Upper lobe of left lung (tissue), 6 donors: ENCODE results near the gene MALRD1. TPM values are rescaled to one million over a fixed set of nuclear protein-coding genes. Genes with fewer than 3 reads are reported as not detected.
A peak's percentile ranks its signal among the peaks of the same experiment; 100 is the strongest.

ENCODE experiments used
- ATAC-seq, 2 donors: fragments of 200-7000 bp; cut with Tn5 transposase; one replicate each; pipeline ENCODE4 v1.9.1; 2022; ENCODE audit warnings: mild to moderate bottlenecking in 2 of 2, moderate library complexity in 2 of 2; ENCODE audit not compliant: low FRiP score in 2 of 2
- DNase-seq, 2 donors: peaks; one replicate each; pipeline ENCODE4 v3.0.0-alpha.2; 2019 to 2020
- H3K27ac ChIP-seq, 4 donors: fragments of 200-600 bp; sonication (generic); one replicate each; pipeline ENCODE4 v1.5.1; 2016 to 2019
- H3K27me3 ChIP-seq, 4 donors: fragments of 200-600 bp; sonication (generic); one replicate each; pipeline ENCODE4 v1.5.1; 2017 to 2019
- H3K36me3 ChIP-seq, 4 donors: fragments of 200-600 bp; sonication (generic); one replicate each; pipeline ENCODE4 v1.5.1; 2016 to 2019
- H3K4me1 ChIP-seq, 4 donors: fragments of 200-600 bp; sonication (generic); one replicate each; pipeline ENCODE4 v1.5.1; 2018 to 2019
- H3K4me3 ChIP-seq, 4 donors: fragments of 200-600 bp; sonication (generic); one replicate each; pipeline ENCODE4 v1.5.1; 2017 to 2019; ENCODE audit warnings: mild to moderate bottlenecking in 2 of 4, moderate library complexity in 1 of 4
- H3K9me3 ChIP-seq, 4 donors: fragments of 200-600 bp; sonication (generic); one replicate each; pipeline ENCODE4 v1.5.1; 2018 to 2019
- CTCF ChIP-seq, 6 experiments: fragments of 450-650 bp in 4 of 6; fragments of 200-600 bp in 2 of 6; sonication (generic) in 2 of 6; IDR thresholded peaks; one replicate each; pipeline ENCODE4 v1.5.1; 2016 to 2019; ENCODE audit warnings: antibody characterized with exemption in 6 of 6
- EP300 ChIP-seq, 4 donors: sonication (generic); formaldehyde crosslinking; IDR thresholded peaks; one replicate each; pipeline ENCODE4 v1.5.1; 2017; ENCODE audit warnings: antibody characterized with exemption in 4 of 4, control low read depth in 2 of 4
- POLR2A ChIP-seq, 4 donors: fragments of 450-650 bp; IDR thresholded peaks; one replicate each; pipeline ENCODE4 v1.5.1; 2016 to 2017; ENCODE audit warnings: antibody characterized with exemption in 4 of 4, mild to moderate bottlenecking in 2 of 4
- POLR2AphosphoS5 ChIP-seq, 2 donors: sonication (generic); formaldehyde crosslinking; IDR thresholded peaks; one replicate each; pipeline ENCODE4 v1.5.1; 2017; ENCODE audit warnings: antibody characterized with exemption in 2 of 2
- WGBS, 2 donors: methylation state at CpG; one replicate each; pipeline ENCODE4 v1.1.5; 2017 to 2018; 5-methylcytosine and 5-hydroxymethylcytosine counted together
- total RNA-seq, 6 donors: library from RNA; depleted of rRNA in 4 of 6; stranded (reverse); fragments of >200 nt in 4 of 6; gene quantifications; one replicate each; pipeline versions ENCODE4 v1.1.0 to v1.2.1, GENCODE V29; 2016 to 2021
- donor health status: DM: no; HTN: no; CAD: no; lungs with moderate emphysema.
- donor health status: DM: no; HTN: yes; CAD: no; lungs with severe emphysema.

MALRD1 gene
- total RNA-seq, 6 donors from 2014 or later = 2.7 to 21.0 (median 7.5) TPM

DNA sequence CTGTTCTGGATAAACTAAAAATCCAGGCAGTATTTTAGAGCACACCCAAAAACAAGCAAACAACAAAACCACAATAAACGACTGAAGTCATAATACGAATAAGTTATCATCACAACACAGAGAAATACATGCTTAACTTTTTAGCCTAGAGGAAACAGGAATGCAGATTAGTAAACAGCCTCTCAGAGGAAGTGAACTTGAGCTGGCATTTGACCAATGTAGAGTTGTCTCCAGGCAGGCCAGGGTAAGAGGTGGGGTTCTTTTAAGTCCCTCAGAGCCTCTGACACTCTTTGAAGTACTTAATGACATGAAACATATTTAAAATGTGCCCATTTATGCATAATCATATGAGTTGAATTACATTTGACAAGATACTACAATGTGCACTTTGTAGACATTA lies 724.4 kb downstream of the MALRD1 start:
- WGBS, 2 donors = 37 to 40% methylated on average over 2 of the region's 2 CpGs
- Histone ChIP-seq H3K27me3 (no peaks in the 10 kb centered on the region), H3K9me3 (no peaks in the 10 kb centered on the region), H3K36me3 (no peaks in the 10 kb centered on the region), H3K4me3 (no peak overlapping the region), H3K4me1 (peaks cover 0 to 3% (median 0%) of the 10 kb centered on the region in 4 donors), H3K27ac (no peak overlapping the region)
- no peak for TF ChIP-seq POLR2AphosphoS5 (IDR thresholded peaks at IDR 0.05)
- no peak for TF ChIP-seq POLR2A (IDR thresholded peaks at IDR 0.05)
- no peak for TF ChIP-seq CTCF (IDR thresholded peaks at IDR 0.05)
- no peak for TF ChIP-seq EP300 (IDR thresholded peaks at IDR 0.05)
- ATAC-seq (peak in 1 of 2 donors; percentile 24), DNase-seq (no peak)

DNA sequence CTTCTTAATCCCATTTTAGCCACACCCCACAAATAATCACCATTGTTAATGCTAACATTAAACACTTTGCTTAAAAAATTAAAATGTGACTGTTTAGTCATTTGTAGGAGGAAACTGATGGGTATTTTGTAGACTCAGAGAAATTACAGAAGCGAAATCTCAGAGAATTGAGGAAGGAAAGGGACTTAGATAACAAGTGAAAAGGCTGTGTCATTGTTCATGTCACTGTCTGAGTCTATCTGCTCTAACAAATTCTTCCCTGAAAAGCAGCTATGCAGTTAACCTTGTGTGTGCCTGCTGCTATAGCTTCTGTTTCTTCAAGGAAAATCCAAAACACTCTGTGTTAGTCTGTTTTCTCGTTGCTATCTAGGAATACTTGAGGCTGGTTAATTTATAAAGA lies 726.7 kb downstream of the MALRD1 start:
- DNase-seq = no peak
- no peak overlapping the region for H3K27ac ChIP-seq
- 70 to 71% methylated on average over 2 of the region's 2 CpGs for WGBS, 2 donors
- TF ChIP-seq CTCF (IDR thresholded peaks at IDR 0.05) = no peak
- TF ChIP-seq EP300 (IDR thresholded peaks at IDR 0.05) = no peak
- no peak for TF ChIP-seq POLR2AphosphoS5 (IDR thresholded peaks at IDR 0.05)
- TF ChIP-seq POLR2A (IDR thresholded peaks at IDR 0.05) = no peak
- H3K4me3 ChIP-seq = no peak overlapping the region
- H3K4me1 ChIP-seq = peaks cover 0 to 3% (median 0%) of the 10 kb centered on the region in 4 donors
- H3K9me3 ChIP-seq = no peaks in the 10 kb centered on the region
- peak in 1 of 2 donors; percentile 63 for ATAC-seq
- H3K36me3 ChIP-seq = no peaks in the 10 kb centered on the region
- no peaks in the 10 kb centered on the region for H3K27me3 ChIP-seq

GRCh38 chr10:19777806-19778205 lies 729.2 kb downstream of the MALRD1 start:
- DNase-seq (no peak), ATAC-seq (no peak)
- Histone ChIP-seq H3K36me3 (no peaks in the 10 kb centered on the region), H3K9me3 (no peaks in the 10 kb centered on the region), H3K27me3 (no peaks in the 10 kb centered on the region), H3K4me3 (no peak overlapping the region), H3K27ac (no peak overlapping the region), H3K4me1 (peaks cover 0 to 1% (median 0%) of the 10 kb centered on the region in 4 donors)
- WGBS, 2 donors = 27 to 33% methylated on average over 2 of the region's 2 CpGs
- TF ChIP-seq POLR2AphosphoS5 (IDR thresholded peaks at IDR 0.05) (no peak), EP300 (IDR thresholded peaks at IDR 0.05) (no peak)

DNA sequence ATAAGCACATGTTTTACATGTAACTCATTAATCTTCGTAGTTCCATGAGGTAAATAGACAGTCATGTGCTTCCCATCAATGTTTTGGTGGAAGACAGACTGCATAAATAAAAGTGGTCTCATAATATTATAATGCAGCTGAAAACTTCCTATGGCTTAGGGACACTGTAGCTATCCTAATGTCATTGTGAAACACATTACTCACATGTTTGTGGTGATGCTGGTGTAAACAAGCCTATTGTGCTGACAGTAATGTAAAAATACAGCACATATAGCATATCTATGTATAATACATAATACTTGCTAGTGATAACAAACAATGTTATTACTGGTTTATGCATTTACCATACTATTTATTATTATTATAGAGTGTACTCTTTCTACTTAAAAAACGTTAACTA lies 730.4 kb downstream of the MALRD1 start:
- no peak for TF ChIP-seq CTCF (IDR thresholded peaks at IDR 0.05)
- Histone ChIP-seq H3K9me3 (no peaks in the 10 kb centered on the region), H3K27me3 (no peaks in the 10 kb centered on the region), H3K27ac (no peak overlapping the region), H3K4me3 (no peak overlapping the region), H3K4me1 (no peaks in the 10 kb centered on the region), H3K36me3 (no peaks in the 10 kb centered on the region)
- WGBS, 2 donors = 66 to 80% methylated on average over 2 of the region's 2 CpGs
- no peak for DNase-seq
- no peak for ATAC-seq

- Histone ChIP-seq H3K4me3 (no peak overlapping the region), H3K9me3 (no peaks in the 10 kb centered on the region), H3K27ac (no peak overlapping the region), H3K36me3 (no peaks in the 10 kb centered on the region), H3K4me1 (no peaks in the 10 kb centered on the region), H3K27me3 (no peaks in the 10 kb centered on the region)
- TF ChIP-seq CTCF (IDR thresholded peaks at IDR 0.05) = no peak
- no peak for TF ChIP-seq POLR2A (IDR thresholded peaks at IDR 0.05)
- no peak for TF ChIP-seq EP300 (IDR thresholded peaks at IDR 0.05)
- no peak for TF ChIP-seq POLR2AphosphoS5 (IDR thresholded peaks at IDR 0.05)
- ATAC-seq (no peak), DNase-seq (no peak)
- WGBS, 2 donors = 47 to 48% methylated on average over 6 of the region's 6 CpGs
These were observed 734.0 kb downstream of the MALRD1 start for GRCh38 chr10:19782430-19783089.
